Kidney (tissue), 14 donors: ENCODE measurements around the gene IRAG1. TPM values are rescaled to one million over a fixed set of nuclear protein-coding genes. Genes with fewer than 3 reads are reported as not detected.

Experiments
- DNase-seq, 5 donors: peaks; one replicate each; pipeline ENCODE4 v3.0.0-alpha.2; 2013 to 2020
- FAIRE-seq: peaks from 2 replicates; lab custom pipeline; 2012; peaks lifted over from hg19 to GRCh38; lab: Jason Lieb, UNC
- H3K27ac ChIP-seq, 2 donors: one replicate each; pipeline ENCODE4 v1.7.0; 2013; ENCODE audit warnings: low read depth in 2 of 2, low read length in 2 of 2, inconsistent platforms in 1 of 2
- H3K27me3 ChIP-seq: one replicate; pipeline ENCODE4 v1.7.1; 2013; ENCODE audit warnings: low read length, inconsistent platforms; ENCODE audit not compliant: control insufficient read depth, insufficient read depth
- H3K36me3 ChIP-seq, 3 donors: one replicate each; pipeline versions ENCODE4 v1.7.0 to v1.7.1; 2013; ENCODE audit warnings: low read length in 3 of 3, control low read depth in 1 of 3, inconsistent platforms in 1 of 3; ENCODE audit not compliant: insufficient read depth in 3 of 3, control insufficient read depth in 2 of 3
- H3K4me1 ChIP-seq, 3 donors: one replicate each; pipeline versions ENCODE4 v1.7.0 to v1.7.1; 2013; ENCODE audit warnings: low read length in 3 of 3, inconsistent platforms in 1 of 3, low read depth in 1 of 3; ENCODE audit not compliant: control insufficient read depth in 2 of 3, insufficient read depth in 2 of 3
- H3K4me3 ChIP-seq, 3 donors: one replicate each; pipeline versions ENCODE4 v1.7.0 to v1.8.1; 2013; ENCODE audit warnings: low read length in 3 of 3, control low read depth in 1 of 3, inconsistent platforms in 1 of 3
- H3K9ac ChIP-seq, 3 donors: one replicate each; pipeline versions ENCODE4 v1.7.0 to v1.7.1; 2013; ENCODE audit warnings: low read length in 3 of 3, control low read depth in 1 of 3, inconsistent platforms in 1 of 3
- H3K9me3 ChIP-seq, 3 donors: one replicate each; pipeline versions ENCODE4 v1.7.0 to v1.7.1; 2013; ENCODE audit warnings: low read length in 3 of 3, control low read depth in 1 of 3, inconsistent platforms in 1 of 3; ENCODE audit not compliant: control insufficient read depth in 2 of 3, insufficient read depth in 1 of 3
- CTCF ChIP-seq: IDR thresholded peaks from 3 replicates; pipeline ENCODE4 v1.5.1; 2012; ENCODE audit warnings: mild to moderate bottlenecking, moderate library complexity, borderline replicate concordance; ENCODE audit not compliant: insufficient read depth; ENCODE audit errors: extremely low read depth
- intact Hi-C: fragments of 100-400 bp; cut with DNase I; formaldehyde crosslinking; loops from one replicate; pipeline ENCODE4 v1.11.1; 2022
- polyA plus RNA-seq: library from polyadenylated mRNA; stranded (reverse); fragments of 350-450 nt; fragmentation: Illumina TruSeq; extraction: RNeasy Lipid Tissue Mini Kit (QIAGEN cat#74804); gene quantifications from one replicate; pipeline ENCODE4 v1.2.3, GENCODE V29; 2014; ENCODE audit warnings: low read depth, low replicate concordance; ENCODE audit not compliant: insufficient read depth
- total RNA-seq: library from RNA; stranded (reverse); fragmentation: NEBNext Ultra II Directional; extraction: Animal tissue kit (Norgen Biotek cat#: 25700); gene quantifications from one replicate; pipeline ENCODE4 v1.2.1, GENCODE V29; 2021
- donor health status: control.
- donor health status: control.
- donor health status: control.
- donor health status: control.
- donor health status: control.
- donor health status: DM: yes; HTN: yes; CAD: no.
- donor health status: Normal renal cell carcinoma (clear cell type).

The IRAG1 gene
- total and polyA plus RNA-seq, 2 donors from 2014 or later: 7.0 to 38.1 TPM

DNA sequence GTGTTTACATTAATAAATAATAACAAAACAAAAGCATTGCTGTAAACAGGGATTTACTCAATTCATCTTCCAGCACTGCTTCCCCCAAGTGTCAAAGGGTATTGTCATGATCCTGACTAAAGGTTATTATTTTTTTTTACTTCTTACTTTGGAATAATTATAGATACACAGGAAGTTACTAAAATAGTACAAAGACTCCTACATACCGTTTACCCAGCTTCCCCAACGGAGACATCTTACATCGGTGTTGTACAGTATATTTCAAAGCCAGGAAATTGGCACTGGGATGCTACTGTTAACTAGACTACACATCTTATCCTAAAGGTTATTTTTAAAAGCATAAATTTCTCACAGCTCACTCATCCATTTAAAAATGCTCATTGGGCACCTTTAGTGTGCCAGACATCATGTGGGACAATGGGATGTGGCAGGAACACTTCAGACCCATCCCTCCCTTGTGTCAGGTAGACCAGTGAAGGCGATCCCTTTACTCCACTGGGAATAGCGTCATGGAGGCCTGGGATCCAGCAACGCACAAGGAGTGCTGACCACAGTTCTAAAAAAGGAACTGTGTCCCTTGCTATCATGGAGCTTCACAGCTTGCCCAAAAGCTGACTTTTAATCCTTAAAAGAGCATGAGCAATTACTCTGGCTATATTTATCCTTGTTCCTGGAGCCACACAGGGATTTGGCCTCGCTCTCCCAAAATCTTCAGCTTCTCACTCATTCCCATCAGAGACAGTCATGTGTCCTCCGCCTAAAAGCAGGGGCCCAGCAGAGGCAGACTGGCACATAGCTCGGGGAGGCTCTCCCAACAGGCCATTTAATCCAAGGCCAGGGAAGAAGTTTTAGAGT, 3.1 kb upstream of the IRAG1 start:
- Histone ChIP-seq H3K27ac (peak overlapping the region in 1 of 2 donors; percentile 61), H3K9ac (no peak overlapping the region), H3K36me3 (no peaks in the 10 kb centered on the region), H3K4me3 (no peak overlapping the region), H3K4me1 (peaks cover 0 to 8% (median 0%) of the 10 kb centered on the region in 3 donors), H3K27me3 (no peaks in the 10 kb centered on the region), H3K9me3 (no peaks in the 10 kb centered on the region)
- TF ChIP-seq CTCF: no peak
- no peak for DNase-seq
- intact Hi-C loops: no loop called here
- FAIRE-seq: no peak

DNA sequence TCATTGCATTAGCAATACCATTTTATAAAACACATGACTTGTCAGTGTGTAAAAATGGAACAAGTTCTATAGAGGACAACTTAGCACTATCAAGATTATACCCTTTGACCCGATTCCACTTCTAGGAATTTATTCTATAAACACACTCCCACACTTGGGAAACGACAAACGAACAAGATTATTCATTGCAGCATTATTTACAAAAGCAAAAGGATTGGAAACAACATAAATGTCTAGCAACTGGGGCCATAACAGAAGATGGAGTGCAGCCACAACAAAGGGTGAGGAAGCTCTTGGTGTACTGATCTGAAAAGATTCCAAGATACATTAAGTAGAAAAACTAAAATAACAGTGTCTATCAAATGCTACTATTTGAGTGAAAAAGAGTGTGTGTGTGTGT, 2.3 kb upstream of the IRAG1 start:
- TF ChIP-seq CTCF: no peak
- H3K4me1 ChIP-seq: peaks cover 0 to 8% (median 0%) of the 10 kb centered on the region in 3 donors
- no peaks in the 10 kb centered on the region for H3K36me3 ChIP-seq
- H3K27ac ChIP-seq: no peak overlapping the region
- intact Hi-C loops: no loop called here
- H3K4me3 ChIP-seq: no peak overlapping the region
- H3K9ac ChIP-seq: no peak overlapping the region
- H3K9me3 ChIP-seq: no peaks in the 10 kb centered on the region
- FAIRE-seq (no peak), DNase-seq (peak in 2 of 5 donors; percentile 60 to 88)
- H3K27me3 ChIP-seq: no peaks in the 10 kb centered on the region

- no peak for FAIRE-seq
- Histone ChIP-seq H3K36me3 (no peaks in the 10 kb centered on the region), H3K9me3 (no peaks in the 10 kb centered on the region), H3K4me3 (no peak overlapping the region), H3K4me1 (peaks cover 0 to 8% (median 0%) of the 10 kb centered on the region in 3 donors), H3K27ac (peak overlapping the region in 1 of 2 donors; percentile 37), H3K27me3 (no peaks in the 10 kb centered on the region), H3K9ac (no peak overlapping the region)
- intact Hi-C loops: no loop called here
- DNase-seq: no peak
- no peak for TF ChIP-seq CTCF
Observed at GRCh38 chr11:10694486-10695239, 1.1 kb upstream of the IRAG1 start.
